NCI-H2081 treated with DMSO at 0.1 percent for 48 hours (cell line): ENCODE data around the gene ASCC3.
"Not testable (repeated sequence)": the region's sequence is repeated elsewhere in the genome, so short reads cannot be mapped to it uniquely, and the experiment has no call there.

Source experiments
- DNase-seq: peaks from one replicate; lab custom pipeline; 2025; lab: John Stamatoyannopoulos, UW

The ASCC3 gene, protein sequence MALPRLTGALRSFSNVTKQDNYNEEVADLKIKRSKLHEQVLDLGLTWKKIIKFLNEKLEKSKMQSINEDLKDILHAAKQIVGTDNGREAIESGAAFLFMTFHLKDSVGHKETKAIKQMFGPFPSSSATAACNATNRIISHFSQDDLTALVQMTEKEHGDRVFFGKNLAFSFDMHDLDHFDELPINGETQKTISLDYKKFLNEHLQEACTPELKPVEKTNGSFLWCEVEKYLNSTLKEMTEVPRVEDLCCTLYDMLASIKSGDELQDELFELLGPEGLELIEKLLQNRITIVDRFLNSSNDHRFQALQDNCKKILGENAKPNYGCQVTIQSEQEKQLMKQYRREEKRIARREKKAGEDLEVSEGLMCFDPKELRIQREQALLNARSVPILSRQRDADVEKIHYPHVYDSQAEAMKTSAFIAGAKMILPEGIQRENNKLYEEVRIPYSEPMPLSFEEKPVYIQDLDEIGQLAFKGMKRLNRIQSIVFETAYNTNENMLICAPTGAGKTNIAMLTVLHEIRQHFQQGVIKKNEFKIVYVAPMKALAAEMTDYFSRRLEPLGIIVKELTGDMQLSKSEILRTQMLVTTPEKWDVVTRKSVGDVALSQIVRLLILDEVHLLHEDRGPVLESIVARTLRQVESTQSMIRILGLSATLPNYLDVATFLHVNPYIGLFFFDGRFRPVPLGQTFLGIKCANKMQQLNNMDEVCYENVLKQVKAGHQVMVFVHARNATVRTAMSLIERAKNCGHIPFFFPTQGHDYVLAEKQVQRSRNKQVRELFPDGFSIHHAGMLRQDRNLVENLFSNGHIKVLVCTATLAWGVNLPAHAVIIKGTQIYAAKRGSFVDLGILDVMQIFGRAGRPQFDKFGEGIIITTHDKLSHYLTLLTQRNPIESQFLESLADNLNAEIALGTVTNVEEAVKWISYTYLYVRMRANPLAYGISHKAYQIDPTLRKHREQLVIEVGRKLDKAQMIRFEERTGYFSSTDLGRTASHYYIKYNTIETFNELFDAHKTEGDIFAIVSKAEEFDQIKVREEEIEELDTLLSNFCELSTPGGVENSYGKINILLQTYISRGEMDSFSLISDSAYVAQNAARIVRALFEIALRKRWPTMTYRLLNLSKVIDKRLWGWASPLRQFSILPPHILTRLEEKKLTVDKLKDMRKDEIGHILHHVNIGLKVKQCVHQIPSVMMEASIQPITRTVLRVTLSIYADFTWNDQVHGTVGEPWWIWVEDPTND (N-terminal part only)

DNA sequence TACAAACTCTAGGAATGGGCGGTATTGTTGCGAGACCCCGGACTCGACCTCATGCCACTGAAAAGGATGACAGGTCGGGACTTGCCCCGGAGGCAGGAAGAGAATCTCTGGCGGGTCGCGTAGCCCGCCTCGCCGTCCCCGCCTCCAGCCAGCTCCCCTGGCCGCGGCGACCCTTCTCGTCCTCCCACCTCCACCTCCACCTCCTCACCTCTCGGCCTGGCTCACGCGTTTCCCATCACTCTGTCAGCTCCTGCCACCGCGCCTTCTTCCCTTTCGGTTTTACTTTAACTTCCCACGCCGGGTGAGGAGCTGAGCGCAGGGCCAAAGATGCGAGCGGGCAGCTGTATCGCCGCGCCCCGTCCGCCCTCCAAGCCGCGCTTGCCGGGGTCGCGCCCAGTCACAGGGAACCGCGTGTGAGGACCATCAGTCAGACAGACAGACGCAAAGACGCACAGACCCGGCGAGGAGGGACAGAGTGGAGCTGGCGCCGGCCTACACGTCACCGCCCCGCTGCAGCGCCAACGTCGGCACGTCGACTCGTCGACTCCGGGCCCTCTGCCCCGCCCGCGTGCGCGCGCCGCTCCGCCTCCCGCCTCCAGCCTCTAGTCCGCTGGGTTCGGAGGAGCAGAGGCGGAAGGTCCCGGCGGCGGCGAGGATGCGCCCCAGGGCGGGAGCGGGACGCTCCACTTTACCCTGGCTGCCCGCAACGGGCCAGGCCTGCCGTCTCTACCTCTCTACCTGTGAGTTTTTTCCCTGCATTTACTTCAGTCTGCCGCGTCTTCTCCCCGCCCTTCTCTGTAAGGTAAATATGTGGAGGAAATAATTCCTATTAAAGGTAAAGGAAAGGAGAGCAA is at the start of gene ASCC3:
ASCC3 (minus strand) TSS at position 477 of the 854 bp plus-strand sequence. CDS start 13,332 bp downstream, outside the sequence.
- DNase-seq: peak; percentile 21

DNA sequence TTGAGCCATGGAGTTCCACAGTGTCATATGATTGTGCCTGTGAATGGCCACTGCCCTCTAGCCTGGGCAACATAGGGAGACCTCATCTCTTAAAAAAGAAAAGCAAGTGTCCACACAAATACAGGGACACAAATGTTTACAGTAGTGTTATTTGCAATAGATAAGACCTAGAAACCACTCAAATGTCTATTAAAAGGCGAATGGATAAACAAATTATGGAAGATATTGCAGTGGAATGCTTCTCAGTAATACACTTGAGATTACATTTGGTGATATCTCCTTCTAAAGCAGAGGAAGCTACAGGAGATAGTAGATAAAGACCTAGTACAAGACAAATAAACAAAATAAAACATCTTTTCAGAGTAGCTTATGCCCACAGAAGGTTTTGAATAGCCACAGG is 44.6 kb upstream of the ASCC3 start:
- DNase-seq: no peak

DNA sequence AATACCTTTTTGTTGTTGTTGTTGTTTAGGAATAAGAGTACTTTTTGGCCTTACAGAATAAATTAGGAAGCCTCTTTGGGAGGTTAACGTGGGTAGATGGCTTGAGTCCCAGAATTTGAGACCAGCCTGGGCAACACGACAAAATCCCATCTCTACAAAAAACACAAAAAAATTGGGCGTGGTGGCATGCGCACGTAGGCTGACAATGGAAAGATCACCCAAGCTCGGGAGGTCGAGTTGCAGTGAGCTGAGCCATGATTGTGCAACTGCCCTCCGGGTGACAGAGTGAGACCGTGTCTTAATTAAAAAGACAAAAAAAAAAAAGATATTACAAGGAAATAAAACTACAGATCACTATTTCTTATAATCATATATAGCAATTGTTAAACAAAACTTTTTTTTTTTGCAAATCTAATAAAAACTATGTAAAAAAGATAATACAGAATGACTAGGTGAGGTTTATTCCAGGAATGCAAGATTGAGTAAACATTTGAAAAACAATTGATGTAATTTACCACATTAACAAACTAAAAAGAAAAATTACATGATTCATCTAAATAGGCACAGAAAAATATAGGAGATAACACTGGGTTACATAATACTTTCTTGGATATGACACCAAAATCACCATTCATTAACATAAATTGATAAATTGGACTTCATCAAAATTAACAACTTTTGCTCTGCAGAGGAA is 43.6 kb upstream of the ASCC3 start:
- no peak for DNase-seq

DNA sequence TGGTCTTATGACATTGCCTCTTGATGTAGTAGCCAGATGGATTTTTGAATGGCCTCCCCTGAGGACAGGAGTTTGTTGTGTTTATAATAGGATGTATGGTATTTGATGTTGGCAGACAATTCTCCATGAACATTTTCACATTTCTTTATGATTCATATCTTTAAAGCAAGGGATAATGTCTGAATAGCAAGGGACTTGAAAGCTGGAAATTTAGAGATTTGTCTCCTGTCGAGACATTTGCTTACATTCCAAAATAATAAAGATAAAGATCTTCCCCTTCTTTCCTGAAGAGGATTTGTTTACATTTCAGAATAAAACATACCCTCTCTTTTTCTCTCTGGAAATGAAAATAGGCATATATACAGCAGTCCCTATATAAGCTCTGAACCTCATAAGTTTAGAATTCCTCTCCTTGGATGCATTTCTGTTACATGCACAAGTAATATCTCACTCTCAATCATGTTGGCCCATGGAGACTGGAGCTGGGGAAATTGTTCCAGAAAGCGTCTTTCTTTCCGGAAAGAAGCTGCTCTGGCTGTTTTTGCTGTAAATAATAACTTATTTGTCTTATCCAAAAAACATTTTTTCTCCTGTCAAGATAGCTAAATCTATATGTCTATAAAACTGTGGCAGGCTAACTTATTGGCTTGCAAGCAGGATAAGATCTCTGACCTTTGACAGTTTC is 42.5 kb upstream of the ASCC3 start:
- DNase-seq: no peak

DNA sequence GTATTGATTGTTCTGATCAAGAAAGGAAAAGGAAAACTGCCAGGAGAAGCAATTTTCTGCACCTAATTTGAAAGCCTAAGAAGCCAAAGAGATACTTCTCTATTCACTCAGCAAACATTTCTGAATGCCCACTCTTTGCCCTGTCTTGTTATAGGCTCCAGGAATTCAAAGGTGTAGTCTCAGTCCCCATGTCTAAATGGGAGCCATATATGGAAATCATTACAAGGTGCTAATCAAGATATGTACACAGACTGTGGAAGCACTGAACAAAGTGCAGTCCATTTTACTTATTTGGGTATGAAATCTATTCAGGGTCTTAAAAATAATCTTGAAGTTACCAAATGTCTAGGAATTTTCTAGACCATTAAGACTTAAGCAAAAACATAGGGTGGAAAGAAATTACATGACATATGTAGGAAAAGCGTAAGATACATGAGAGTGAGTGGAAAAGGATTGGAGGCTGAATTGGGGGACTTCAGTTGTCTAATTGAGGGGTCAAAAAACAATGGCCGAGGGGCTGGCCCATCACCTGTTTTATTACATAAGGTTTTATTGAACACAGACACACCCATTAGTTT is 39.0 kb upstream of the ASCC3 start:
- DNase-seq: no peak

DNA sequence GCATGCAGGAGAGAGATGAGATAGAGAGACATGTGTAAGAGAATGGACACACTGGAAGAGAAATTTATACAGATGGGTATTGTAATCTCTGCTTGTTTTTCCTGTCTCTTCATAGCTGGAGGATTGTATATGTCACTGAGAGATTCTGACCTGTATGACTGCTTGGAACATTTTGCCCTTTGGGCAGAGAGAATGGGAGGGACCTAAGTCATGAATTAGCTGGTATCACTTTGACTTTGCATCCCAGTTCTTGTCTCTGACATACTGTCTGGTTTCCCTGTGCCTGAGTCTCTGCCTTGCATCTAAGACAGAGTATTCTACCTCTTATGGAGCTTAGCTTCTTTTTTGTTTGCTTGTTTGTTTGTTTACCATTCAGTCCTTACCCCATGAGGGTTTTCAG is 37.0 kb upstream of the ASCC3 start:
- no peak for DNase-seq

DNA sequence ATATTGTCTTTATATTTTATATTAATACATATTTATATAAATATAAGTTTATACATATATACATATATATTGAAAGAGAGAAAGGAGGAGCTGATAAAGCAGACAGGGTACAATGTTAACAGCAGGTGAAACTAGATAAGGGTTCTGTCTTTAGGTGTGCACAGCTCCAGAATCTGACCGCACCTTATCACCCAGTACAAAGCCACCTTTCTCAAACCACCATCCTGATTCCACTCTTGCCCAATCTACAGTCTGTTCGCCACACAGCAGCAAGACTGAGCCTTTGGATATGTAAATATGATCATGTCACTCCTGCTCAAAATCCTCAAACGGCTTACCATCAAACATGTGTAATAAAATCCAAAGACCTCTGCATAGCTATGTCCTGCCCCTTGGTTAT is 34.7 kb upstream of the ASCC3 start:
- DNase-seq: no peak

DNA sequence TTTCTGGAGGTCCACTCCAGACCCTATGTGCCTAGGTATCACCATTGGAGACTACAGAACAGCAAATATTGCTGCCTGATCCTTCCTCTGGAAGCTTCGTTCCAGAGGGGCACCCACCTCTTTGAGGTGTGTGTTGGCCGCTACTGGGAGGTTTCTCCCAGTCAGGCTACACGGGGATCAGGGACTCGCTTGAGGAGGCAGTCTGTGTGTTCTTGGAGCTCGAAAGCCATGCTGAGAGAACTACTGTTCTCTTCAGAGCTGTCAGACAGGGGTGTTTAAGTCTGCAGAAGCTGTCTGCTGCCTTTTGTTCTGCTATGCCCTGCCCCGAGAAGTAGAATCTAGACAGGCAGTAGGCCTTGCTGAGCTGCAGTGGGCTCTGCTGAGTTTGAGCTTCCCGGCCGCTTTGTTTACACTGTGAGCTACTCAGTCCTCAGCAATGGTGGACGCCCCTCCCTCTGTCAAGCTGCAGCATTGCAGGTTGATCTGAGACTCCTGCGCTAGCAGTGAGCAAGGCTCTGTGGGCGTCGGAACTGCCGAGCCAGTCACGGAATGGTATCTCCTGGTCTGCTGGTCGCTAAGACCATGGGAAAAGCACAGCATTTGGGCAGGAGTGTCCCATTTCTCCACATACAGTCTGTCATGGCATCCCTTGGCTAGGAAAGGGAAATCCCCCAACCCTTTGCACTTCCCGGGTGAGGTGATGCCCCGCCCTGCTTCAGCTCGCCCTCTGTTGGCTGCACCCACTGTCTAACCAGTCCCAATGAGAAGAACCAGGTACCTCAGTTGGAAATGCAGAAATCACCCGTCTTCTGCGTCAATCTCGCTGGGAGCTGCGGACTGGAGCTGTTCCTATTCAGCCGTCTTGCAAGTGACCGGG is 32.5 kb upstream of the ASCC3 start:
- DNase-seq: no peak

DNA sequence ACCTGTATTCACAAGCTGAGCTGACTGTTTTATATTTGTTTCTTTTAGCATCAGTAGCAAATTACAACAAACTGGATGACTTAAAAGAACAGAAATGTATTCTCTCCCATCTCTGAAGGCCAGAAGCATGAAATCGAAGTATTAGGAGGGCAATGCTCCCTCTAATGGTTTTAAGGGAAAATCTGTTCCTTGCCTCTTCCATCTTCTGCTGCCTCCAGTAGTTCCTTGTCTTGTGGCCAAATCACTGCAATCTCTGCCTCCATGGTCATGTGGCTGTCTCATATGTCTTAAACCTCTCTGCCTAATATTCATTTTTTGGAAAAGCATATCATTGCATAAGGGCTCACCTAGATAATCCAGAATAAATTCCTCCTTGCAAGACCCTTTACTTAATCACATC is 25.2 kb upstream of the ASCC3 start:
- DNase-seq: no peak

DNA sequence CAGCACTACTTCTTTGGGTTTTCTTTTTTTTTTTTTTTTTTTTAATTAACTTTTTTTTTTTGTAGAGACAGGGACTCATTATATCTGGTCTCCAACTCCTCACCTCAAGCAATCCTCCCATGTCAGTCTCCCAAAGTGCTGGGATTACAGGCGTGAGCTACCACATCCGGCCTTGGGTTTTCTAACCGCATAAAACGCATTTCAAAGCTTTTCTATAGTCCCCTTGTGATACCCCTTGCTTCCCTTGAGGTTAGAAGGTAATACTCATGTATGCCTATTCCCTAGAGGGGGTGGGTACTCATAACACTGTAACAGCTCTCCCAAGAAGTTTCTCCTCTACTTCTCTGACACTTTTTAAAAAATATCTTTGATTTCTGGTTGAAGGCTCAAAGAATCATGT is 23.9 kb upstream of the ASCC3 start:
- DNase-seq: no peak

DNA sequence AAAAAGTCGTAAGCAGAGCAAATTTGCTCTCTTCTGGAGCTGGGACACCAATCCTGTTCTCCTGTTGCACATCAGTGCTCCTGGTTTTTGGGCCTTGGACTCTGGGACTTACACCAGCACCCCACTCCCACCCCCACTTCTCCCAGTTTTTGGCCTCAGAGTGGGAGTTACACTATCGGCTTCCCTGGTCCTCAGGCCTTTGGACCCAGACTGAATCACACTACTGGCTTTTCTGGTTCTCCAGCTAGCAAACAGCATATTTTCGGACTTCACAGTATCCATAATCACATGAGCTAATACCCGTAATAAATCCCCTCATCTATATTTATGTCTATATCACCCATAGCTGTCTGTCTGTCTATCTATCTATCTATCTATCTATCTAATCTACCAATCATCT is 23.2 kb upstream of the ASCC3 start:
- DNase-seq: no peak

DNA sequence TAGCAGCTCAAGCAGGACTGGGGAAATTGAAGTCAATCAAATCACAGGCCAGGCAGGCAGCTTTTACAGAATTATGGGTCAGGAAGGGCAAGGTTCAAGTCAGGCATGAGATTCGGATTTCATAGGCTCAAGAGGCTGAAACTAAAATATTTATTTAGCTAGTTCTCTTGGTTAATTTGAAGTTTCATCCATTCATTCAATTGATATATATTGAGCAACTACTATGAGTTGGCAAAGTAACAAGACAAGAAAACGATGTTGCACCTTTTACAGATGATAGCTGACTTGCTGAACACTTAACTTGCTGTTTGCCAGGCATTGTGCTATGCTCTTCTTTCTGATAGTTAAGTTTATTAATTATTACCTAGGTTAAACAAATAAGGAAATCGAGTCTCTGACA is 20.5 kb upstream of the ASCC3 start:
- DNase-seq: no peak

DNA sequence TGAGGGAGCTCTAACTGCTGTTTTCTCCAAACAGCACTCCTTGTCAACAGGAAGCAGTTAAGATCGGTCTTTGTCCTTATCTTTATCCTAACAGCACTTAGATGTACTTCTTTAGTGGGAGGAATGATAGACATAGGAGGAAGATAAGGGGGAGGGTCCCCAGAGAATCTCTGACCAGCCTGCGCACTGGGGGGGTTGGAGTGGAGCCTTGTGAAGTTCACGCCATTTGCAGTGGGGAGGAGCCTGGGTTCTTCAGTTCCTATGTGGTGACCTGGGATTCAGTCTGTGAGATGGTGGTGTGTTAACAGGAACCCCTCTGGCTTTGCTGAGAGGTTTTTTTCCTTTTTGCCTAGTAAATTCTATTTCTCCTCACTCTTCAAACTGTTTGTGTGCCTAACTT is 18.1 kb upstream of the ASCC3 start:
- no peak for DNase-seq

DNA sequence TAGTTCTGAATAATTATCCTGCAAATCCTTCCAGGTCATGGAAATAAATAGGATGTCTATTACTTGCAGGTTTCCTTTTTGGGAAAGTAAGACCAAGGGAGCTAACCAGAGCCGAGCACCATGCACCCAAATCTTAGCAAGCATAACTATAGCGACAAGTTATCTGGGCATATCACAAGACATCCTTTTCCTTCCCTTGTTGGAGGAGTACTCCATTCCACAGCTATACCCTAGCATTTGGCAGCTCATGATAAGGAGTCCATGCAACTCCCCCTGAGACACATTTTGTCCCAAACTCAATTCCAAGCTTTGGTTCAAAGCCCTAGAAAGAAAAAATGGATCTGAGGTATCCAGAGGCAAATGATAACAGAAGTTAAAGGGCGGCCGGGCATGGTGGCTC is 16.5 kb upstream of the ASCC3 start:
- no peak for DNase-seq

DNA sequence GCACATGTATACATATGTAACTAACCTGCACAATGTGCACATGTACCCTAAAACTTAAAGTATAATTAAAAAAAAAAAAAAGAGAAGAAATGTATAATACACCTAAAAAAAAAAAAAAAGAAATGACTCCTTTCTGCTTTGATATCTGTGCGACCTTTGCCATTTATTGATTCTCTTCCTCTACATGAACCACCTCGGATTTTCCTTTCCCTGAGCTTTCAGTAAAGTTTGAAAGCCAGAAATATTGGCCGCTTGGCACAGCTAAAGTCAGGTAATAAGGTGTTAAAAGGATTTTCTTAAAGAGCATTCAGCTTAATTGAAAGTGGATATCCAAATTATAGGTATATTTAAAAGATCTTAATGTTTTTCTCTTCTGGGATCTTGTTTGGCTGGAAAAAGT is 12.6 kb upstream of the ASCC3 start:
- no peak for DNase-seq

DNA sequence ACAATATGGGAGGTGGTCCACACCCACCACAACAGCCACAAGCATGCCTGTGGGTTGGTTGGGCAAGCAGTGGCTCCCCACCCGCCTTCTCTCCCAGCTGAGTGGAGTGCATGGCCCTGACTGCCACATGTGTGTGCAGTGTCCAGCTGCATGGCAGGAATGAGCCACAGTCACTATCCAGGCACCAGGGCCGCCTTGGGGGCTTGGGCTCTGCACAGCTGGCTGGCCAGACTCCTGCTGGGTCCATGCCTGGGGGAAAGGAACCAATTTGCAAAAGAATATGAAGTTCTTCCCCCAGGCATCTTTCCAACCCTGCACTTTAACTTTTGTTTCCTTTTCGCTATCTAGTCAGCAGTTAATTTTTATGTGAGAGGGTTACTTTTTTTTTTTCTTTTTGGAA is 11.6 kb upstream of the ASCC3 start:
- DNase-seq: no peak

DNA sequence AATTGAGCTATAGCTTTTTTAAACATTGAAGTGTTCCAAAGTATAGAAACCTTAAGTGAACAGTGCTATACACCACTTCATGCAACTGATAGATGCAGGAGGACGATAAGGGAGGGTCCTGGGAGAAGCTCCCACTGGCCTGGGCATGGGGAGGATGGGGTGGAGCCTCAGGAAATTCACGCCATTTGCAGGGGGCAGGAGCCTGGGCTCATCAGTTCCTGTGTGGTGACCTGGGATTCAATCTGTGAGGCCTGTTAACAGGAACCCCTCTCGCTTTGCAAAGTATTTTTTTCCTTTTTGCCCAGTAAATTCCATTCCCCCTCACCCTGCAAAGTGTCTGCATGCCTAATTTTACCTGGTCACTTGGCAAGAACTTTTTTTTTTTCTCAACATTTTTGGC is 11.0 kb upstream of the ASCC3 start:
- DNase-seq: no peak

DNA sequence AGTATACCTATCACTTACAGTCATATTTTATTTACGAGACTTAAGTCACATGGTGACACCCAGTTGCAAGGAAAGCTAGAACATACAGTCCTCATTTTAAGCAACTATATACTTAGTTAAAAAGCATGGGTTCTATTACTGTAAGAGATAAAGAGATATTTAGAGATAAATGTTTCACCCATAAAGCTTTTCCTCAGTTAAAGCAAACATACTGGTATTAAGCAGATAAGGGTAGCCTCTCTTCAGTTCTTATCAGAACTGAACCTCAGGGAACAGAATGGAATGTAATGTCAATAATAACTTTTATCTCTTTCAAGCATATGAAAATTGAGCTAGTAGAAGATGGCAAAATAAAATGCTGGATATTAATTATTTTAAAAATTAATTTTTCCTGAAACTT is 9.9 kb upstream of the ASCC3 start:
- no peak for DNase-seq

DNA sequence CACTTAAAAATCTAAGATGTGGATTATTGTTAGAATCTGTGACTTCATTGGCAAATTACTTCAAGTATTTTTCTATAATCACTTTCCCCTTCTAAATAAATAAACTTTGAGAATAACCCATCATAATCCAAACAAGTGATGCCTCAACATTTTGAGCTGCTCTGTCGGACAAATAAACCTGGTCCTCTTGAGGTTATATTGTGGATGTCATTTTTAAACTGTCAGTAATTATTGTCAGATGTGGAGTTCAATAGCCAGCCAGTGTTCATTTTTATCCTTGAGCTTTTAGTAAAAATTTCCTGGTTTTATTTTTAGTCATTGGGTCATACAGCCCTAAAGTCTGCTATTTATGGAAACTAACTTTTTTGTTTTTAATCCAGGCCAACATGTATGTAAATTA is 9.5 kb upstream of the ASCC3 start:
- DNase-seq: not testable (repeated sequence)
